CD4-positive, alpha-beta memory T cell (primary cell): ENCODE measurements around the gene TMEM127. TPM values are rescaled to one million over a fixed set of nuclear protein-coding genes. Genes with fewer than 3 reads are reported as not detected.

Experiments used
- polyA plus RNA-seq, 2 donors: library from polyadenylated mRNA; unstranded; fragments of 300-500 nt; fragmentation: Illumina TruSeq; gene quantifications; one replicate each; pipeline ENCODE4 v1.2.3, GENCODE V29; 2021
- total RNA-seq, 2 experiments: library from RNA; stranded (reverse); gene quantifications; one replicate each; pipeline ENCODE4 v1.2.3, GENCODE V29; 2021

Gene TMEM127
- total and polyA plus RNA-seq, 4 experiments from 2014 or later = 27.3 to 46.0 (median 45.4) TPM

Other genes starting within 250 kb of the TMEM127 start
- gene GPAT2, start 231.1 kb downstream of the TMEM127 start, total RNA-seq = 1 to 10 TPM; 2.9 to 3.3 TPM
- 1 to 10 TPM; 3.6 to 6.3 TPM for gene GPAT2, start 231.1 kb downstream of the TMEM127 start, polyA plus RNA-seq
- gene ADRA2B, start 149.4 kb downstream of the TMEM127 start, total RNA-seq = not detected
- not detected for gene ADRA2B, start 149.4 kb downstream of the TMEM127 start, polyA plus RNA-seq
- gene ASTL, start 127.5 kb downstream of the TMEM127 start, total RNA-seq = 1 to 10 TPM in 1 of 2 experiments, not detected in 1; 1.3 TPM
- gene ASTL, start 127.5 kb downstream of the TMEM127 start, polyA plus RNA-seq = under 1 TPM in 1 of 2 donors, not detected in 1; 0.48 TPM
- gene DUSP2, start 120.6 kb downstream of the TMEM127 start, total RNA-seq = 10 to 100 TPM; 33.4 to 34.6 TPM
- 100 to 1,000 TPM in 1 of 2 donors, 10 to 100 TPM in 1; 48.2 to 303 TPM for gene DUSP2, start 120.6 kb downstream of the TMEM127 start, polyA plus RNA-seq
- 10 to 100 TPM; 84.9 to 92.9 TPM for gene STARD7, start 57.2 kb downstream of the TMEM127 start, total RNA-seq
- 100 to 1,000 TPM; 109 to 196 TPM for gene STARD7, start 57.2 kb downstream of the TMEM127 start, polyA plus RNA-seq
- 10 to 100 TPM; 78.3 to 87.3 TPM for gene CIAO1, start 228 bp upstream of the TMEM127 start, total RNA-seq
- gene CIAO1, start 228 bp upstream of the TMEM127 start, polyA plus RNA-seq = 100 to 1,000 TPM in 1 of 2 donors, 10 to 100 TPM in 1; 94.3 to 111 TPM
- 100 to 1,000 TPM; 225 to 227 TPM for gene SNRNP200, start 39.5 kb upstream of the TMEM127 start, total RNA-seq
- gene SNRNP200, start 39.5 kb upstream of the TMEM127 start, polyA plus RNA-seq = 10 to 100 TPM; 53.6 to 84.8 TPM
- gene ITPRIPL1, start 59.3 kb upstream of the TMEM127 start, total RNA-seq = 10 to 100 TPM; 11.5 to 11.7 TPM
- 10 to 100 TPM; 10.0 to 10.3 TPM for gene ITPRIPL1, start 59.3 kb upstream of the TMEM127 start, polyA plus RNA-seq
- gene NCAPH, start 69.8 kb upstream of the TMEM127 start, total RNA-seq = 1 to 10 TPM; 5.4 to 7.7 TPM
- gene NCAPH, start 69.8 kb upstream of the TMEM127 start, polyA plus RNA-seq = 1 to 10 TPM in 1 of 2 donors, under 1 TPM in 1; 0.20 to 1.2 TPM
- gene NEURL3, start 239.4 kb upstream of the TMEM127 start, total RNA-seq = under 1 TPM in 1 of 2 experiments, not detected in 1; 0.22 TPM
- not detected for gene NEURL3, start 239.4 kb upstream of the TMEM127 start, polyA plus RNA-seq